DOHH2 (cell line): ENCODE results near the gene MBD1.
"Not testable (repeated sequence)": the region's sequence is repeated elsewhere in the genome, so short reads cannot be mapped to it uniquely, and the experiment has no call there.

ENCODE experiments used
- H3F3A ChIP-seq: fragments of 200-600 bp; sonication (generic), shearing (Covaris generic); 2 replicates; pipeline ENCODE4 v1.6.0; 2016; ENCODE audit warnings: antibody characterized with exemption, mild to moderate bottlenecking; ENCODE audit not compliant: control insufficient read depth, insufficient read depth
- H3K27ac ChIP-seq: fragments of 200-600 bp; sonication (generic); 2 replicates; pipeline ENCODE4 v1.5.1; 2014; ENCODE audit warnings: low read depth, mild to moderate bottlenecking, low read length, moderate library complexity
- H3K27me3 ChIP-seq: fragments of 200-600 bp; sonication (generic); 2 replicates; pipeline ENCODE4 v1.6.1; 2014; ENCODE audit warnings: mild to moderate bottlenecking, low read length, mixed read lengths; ENCODE audit not compliant: control insufficient read depth
- H3K36me3 ChIP-seq: fragments of 200-600 bp; sonication (generic); 2 replicates; pipeline ENCODE4 v1.6.1; 2014; ENCODE audit warnings: mild to moderate bottlenecking, low read length, moderate library complexity, mixed read lengths; ENCODE audit not compliant: control insufficient read depth
- H3K4me1 ChIP-seq: fragments of 200-600 bp; sonication (generic); 2 replicates; pipeline ENCODE4 v1.6.1; 2014; ENCODE audit warnings: mild to moderate bottlenecking, low read length, mixed read lengths; ENCODE audit not compliant: control insufficient read depth
- H3K4me2 ChIP-seq: fragments of 200-600 bp; sonication (generic); 2 replicates; pipeline ENCODE4 v1.6.0; 2014; ENCODE audit warnings: mild to moderate bottlenecking, low read length, moderate library complexity
- H3K4me3 ChIP-seq: fragments of 200-600 bp; sonication (generic); 2 replicates; pipeline ENCODE4 v1.5.1; 2014; ENCODE audit warnings: mild to moderate bottlenecking, low read length, mixed read lengths
- H3K79me2 ChIP-seq: fragments of 200-600 bp; sonication (generic); 2 replicates; pipeline ENCODE4 v1.6.1; 2014; ENCODE audit warnings: mild to moderate bottlenecking, low read length, mixed read lengths; ENCODE audit not compliant: control insufficient read depth
- H3K9me2 ChIP-seq: fragments of 200-600 bp; sonication (generic); replicated peaks from 2 replicates; pipeline ENCODE4 v1.6.1; 2014; ENCODE audit warnings: mild to moderate bottlenecking, low read length, mixed read lengths; ENCODE audit not compliant: control insufficient read depth
- H3K9me3 ChIP-seq: fragments of 200-600 bp; sonication (generic); 2 replicates; pipeline ENCODE4 v1.6.1; 2014; ENCODE audit warnings: antibody characterized with exemption, low read length, mixed read lengths; ENCODE audit not compliant: control insufficient read depth, insufficient read depth
- H4K20me1 ChIP-seq: fragments of 200-600 bp; sonication (generic); 2 replicates; pipeline ENCODE4 v1.6.0; 2014; ENCODE audit warnings: low read depth, mild to moderate bottlenecking, antibody characterized with exemption, low read length, moderate library complexity; ENCODE audit not compliant: control insufficient read depth, insufficient read depth
- EZH2phosphoT487 ChIP-seq: fragments of 200-600 bp; sonication (generic); IDR thresholded peaks from 2 replicates; pipeline ENCODE4 v1.6.1; 2017; ENCODE audit warnings: borderline replicate concordance, mild to moderate bottlenecking, antibody characterized with exemption, low read length, moderate library complexity, mixed read lengths
- TF ChIP-seq, protein P1 (sequence below): fragments of 200-600 bp; sonication (generic); IDR thresholded peaks from one replicate; pipeline ENCODE4 v1.5.1; 2014; ENCODE audit warnings: antibody characterized with exemption, mild to moderate bottlenecking, low read depth, low read length; ENCODE audit not compliant: poor library complexity, severe bottlenecking

The MBD1 gene

DNA sequence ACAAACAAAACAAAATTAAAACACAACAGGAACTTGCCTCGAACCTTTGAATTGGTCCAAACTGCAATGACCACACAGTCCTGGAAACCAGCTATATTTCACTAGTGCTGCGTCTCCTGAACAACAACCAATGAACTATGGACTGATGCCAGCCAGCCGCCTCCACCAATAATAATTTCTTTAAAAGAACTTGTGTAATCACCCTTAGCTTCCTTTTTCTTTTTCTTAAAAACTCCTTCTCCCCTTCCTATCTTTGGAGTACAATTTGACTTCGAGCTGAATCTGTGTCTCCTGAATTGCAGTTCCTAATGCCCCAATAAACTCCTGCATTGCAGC, 7.8 kb upstream of the MBD1 start:
- H3K27me3 ChIP-seq = no peaks in the 10 kb centered on the region
- H3F3A ChIP-seq = 0 out of 2 replicates have a peak, but pooled peaks cover 2% of the 10 kb centered on the region
- peaks cover 8% of the 10 kb centered on the region; the same call in 1 of the 2 replicates for H4K20me1 ChIP-seq
- peaks cover 31% of the 10 kb centered on the region for H3K36me3 ChIP-seq
- TF ChIP-seq EZH2phosphoT487 = no peak
- TF ChIP-seq, protein P1, sequence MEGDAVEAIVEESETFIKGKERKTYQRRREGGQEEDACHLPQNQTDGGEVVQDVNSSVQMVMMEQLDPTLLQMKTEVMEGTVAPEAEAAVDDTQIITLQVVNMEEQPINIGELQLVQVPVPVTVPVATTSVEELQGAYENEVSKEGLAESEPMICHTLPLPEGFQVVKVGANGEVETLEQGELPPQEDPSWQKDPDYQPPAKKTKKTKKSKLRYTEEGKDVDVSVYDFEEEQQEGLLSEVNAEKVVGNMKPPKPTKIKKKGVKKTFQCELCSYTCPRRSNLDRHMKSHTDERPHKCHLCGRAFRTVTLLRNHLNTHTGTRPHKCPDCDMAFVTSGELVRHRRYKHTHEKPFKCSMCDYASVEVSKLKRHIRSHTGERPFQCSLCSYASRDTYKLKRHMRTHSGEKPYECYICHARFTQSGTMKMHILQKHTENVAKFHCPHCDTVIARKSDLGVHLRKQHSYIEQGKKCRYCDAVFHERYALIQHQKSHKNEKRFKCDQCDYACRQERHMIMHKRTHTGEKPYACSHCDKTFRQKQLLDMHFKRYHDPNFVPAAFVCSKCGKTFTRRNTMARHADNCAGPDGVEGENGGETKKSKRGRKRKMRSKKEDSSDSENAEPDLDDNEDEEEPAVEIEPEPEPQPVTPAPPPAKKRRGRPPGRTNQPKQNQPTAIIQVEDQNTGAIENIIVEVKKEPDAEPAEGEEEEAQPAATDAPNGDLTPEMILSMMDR = no peak
- H3K4me3 ChIP-seq = no peak overlapping the region
- H3K9me3 ChIP-seq = no peaks in the 10 kb centered on the region
- no peak overlapping the region for H3K4me2 ChIP-seq
- H3K27ac ChIP-seq = no peak overlapping the region
- H3K4me1 ChIP-seq = peaks cover 9% of the 10 kb centered on the region
- peaks cover 24% of the 10 kb centered on the region for H3K79me2 ChIP-seq
- H3K9me2 ChIP-seq = no peaks in the 10 kb centered on the region

DNA sequence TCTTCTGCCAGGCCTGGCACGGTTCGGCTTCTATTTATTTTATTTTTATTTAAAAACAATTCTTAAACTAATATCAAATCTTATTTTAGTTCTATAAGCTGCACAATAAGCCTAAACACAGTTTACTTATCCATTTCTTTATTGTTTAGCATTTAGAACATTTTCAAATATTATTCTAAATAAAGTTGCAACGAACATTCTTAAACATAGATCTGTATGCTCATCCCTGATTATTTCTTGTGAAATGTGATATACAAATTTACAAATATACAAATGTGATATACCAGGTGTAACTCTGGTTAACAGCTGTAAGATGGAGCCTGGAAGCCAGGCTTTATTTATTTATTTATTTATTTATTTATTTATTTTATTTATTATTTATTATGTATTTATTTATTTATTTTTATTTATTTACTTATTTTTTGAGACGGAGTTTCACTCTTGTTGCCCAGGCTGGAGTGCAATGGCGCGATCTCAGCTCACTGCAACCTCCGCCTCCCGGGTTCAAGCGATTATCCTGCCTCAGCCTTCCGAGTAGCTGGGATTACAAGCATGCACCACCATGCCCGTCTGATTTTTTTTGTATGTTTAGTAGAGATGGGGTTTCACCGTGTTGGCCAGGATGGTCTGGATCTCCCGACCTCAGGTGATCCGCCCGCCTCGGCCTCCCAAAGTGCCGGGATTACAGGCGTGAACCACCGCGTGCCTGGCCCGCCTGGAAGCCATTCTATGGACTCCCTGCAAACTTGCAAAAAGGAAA, 7.2 kb upstream of the MBD1 start:
- Histone ChIP-seq H3K4me2 (peak overlapping the region; percentile 89), H3K27ac (peak overlapping the region; percentile 68), H3K79me2 (peaks cover 24% of the 10 kb centered on the region), H3K4me3 (peak overlapping the region; percentile 99), H3K36me3 (peaks cover 36% of the 10 kb centered on the region)
- not testable (repeated sequence) for H3K9me3 ChIP-seq, H3K27me3 ChIP-seq, H4K20me1 ChIP-seq, H3K4me1 ChIP-seq, H3K9me2 ChIP-seq, H3F3A ChIP-seq

- TF ChIP-seq, protein P1 = peak; percentile 62
- no peak for TF ChIP-seq EZH2phosphoT487
- Histone ChIP-seq H3K27me3 (no peaks in the 10 kb centered on the region), H3K9me3 (no peaks in the 10 kb centered on the region), H3K4me2 (peak within 1 kb of the TSS; percentile 89), H3K79me2 (peaks cover 24% of the 10 kb centered on the region), H3K27ac (peak within 1 kb of the TSS; percentile 68), H3K4me3 (peak within 1 kb of the TSS; percentile 99), H3K4me1 (peaks cover 9% of the 10 kb centered on the region), H3F3A (0 out of 2 replicates have a peak, but pooled peaks cover 2% of the 10 kb centered on the region), H3K36me3 (peaks cover 45% of the 10 kb centered on the region), H3K9me2 (no peaks in the 10 kb centered on the region), H4K20me1 (peaks cover 8% of the 10 kb centered on the region; the same call in 1 of the 2 replicates)
Measured at GRCh38 chr18:50287441-50288347, 6.4 kb upstream of the MBD1 start, which contains the start of gene CXXC1. Gene CXXC1 (minus strand): TSS chr18:50287692. CDS start chr18:50287589, 103 bp downstream.
